Measurements from ENCODE around the gene WHRN.

WHRN gene

GRCh38 chr9:114416906-114417305 is 88.4 kb downstream of the WHRN start:
- no peak for DNase-seq

GRCh38 chr9:114416290-114416689 is 89.0 kb downstream of the WHRN start:
- DNase-seq = no peak

GRCh38 chr9:114414346-114414745 is 90.9 kb downstream of the WHRN start:
- DNase-seq = no peak

- DNase-seq = no peak
Observed at GRCh38 chr9:114413861-114414301, 91.4 kb downstream of the WHRN start.

- DNase-seq = no peak
Observed at GRCh38 chr9:114412048-114412683, 93.1 kb downstream of the WHRN start.

GRCh38 chr9:114411452-114411851 is 93.8 kb downstream of the WHRN start:
- DNase-seq = no peak

- DNase-seq = no peak
Observed at GRCh38 chr9:114410910-114411309, 94.4 kb downstream of the WHRN start.

GRCh38 chr9:114409842-114410241 is 95.4 kb downstream of the WHRN start:
- DNase-seq = no peak

- no peak for DNase-seq
Observed at GRCh38 chr9:114409103-114409780, 96.0 kb downstream of the WHRN start.

- DNase-seq = no peak
Observed at GRCh38 chr9:114408645-114409044, 96.6 kb downstream of the WHRN start.

- no peak for DNase-seq
Observed at GRCh38 chr9:114407889-114408288, 97.4 kb downstream of the WHRN start.

GRCh38 chr9:114406441-114406840 is 98.8 kb downstream of the WHRN start:
- no peak for DNase-seq

GRCh38 chr9:114405294-114406034 is 99.8 kb downstream of the WHRN start:
- DNase-seq = peak; percentile 86

GRCh38 chr9:114404531-114404930 is 100.7 kb downstream of the WHRN start:
- DNase-seq = no peak

GRCh38 chr9:114403153-114403756 is 102.0 kb downstream of the WHRN start:
- DNase-seq = no peak

- no peak for DNase-seq
Observed at GRCh38 chr9:114401344-114401743, 103.9 kb downstream of the WHRN start.

- DNase-seq = no peak
Observed at GRCh38 chr9:114400772-114401171, 104.5 kb downstream of the WHRN start.

GRCh38 chr9:114400219-114400618 is 105.1 kb downstream of the WHRN start:
- DNase-seq = no peak

GRCh38 chr9:114399381-114399780 is 105.9 kb downstream of the WHRN start:
- DNase-seq = no peak

GRCh38 chr9:114397848-114398605 is 107.2 kb downstream of the WHRN start:
- peak; percentile 99 for DNase-seq

- DNase-seq = no peak
Observed at GRCh38 chr9:114397219-114397847, 107.9 kb downstream of the WHRN start.

GRCh38 chr9:114396558-114397218 is 108.6 kb downstream of the WHRN start:
- DNase-seq = no peak
